ENCODE results near the gene FSCN2. TPM values are rescaled to one million over a fixed set of nuclear protein-coding genes. Genes with fewer than 3 reads are reported as not detected.

FSCN2 gene
- total RNA-seq, 6 experiments from 2014 or later, result 0.71 to 1.4 (median 0.99) TPM

DNA sequence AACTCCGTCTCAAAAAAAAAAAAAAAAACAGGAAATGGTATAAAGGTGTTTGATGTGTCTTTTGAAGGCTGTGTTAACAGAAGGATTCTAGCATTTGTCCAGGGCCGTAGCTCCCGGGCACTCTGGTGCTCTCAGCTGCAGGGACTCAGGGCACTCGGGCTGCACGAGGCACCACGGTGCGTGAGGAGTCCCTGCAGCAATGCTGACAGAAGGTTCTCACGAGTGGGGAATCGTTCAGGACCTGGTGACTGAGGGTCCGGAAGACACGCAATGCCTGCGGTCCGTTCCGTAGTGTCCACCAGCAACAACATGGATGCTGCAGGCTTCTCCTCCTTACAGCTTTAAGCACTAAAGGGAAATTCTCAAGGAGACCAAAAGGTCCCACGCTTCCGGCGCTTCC lies 36.6 kb downstream of the FSCN2 start:
- peaks cover 41% of the 10 kb centered on the region for H3K36me3 Mint-ChIP-seq (ENCODE audit: low read depth)
- peaks cover 3% of the 10 kb centered on the region for H3K27me3 Mint-ChIP-seq (ENCODE audit: insufficient read depth)
- no peaks in the 10 kb centered on the region for H3K9me3 Mint-ChIP-seq
- no peak overlapping the region for H3K4me3 Mint-ChIP-seq
- no peak for TF ChIP-seq CTCF (IDR thresholded peaks at IDR 0.05)
- H3K4me1 Mint-ChIP-seq (ENCODE audit: low read depth), result peaks cover 64% of the 10 kb centered on the region
- peak overlapping the region; percentile 46; the same call in 1 of the 2 replicates for H3K27ac Mint-ChIP-seq
- no peak for DNase-seq

GRCh38 chr17:81565231-81565630 lies 37.1 kb downstream of the FSCN2 start:
- no peaks in the 10 kb centered on the region for H3K9me3 Mint-ChIP-seq
- DNase-seq, result no peak
- H3K4me3 Mint-ChIP-seq, result no peak overlapping the region
- H3K27ac Mint-ChIP-seq, result peak overlapping the region; percentile 91
- peaks cover 64% of the 10 kb centered on the region for H3K4me1 Mint-ChIP-seq (ENCODE audit: low read depth)
- peaks cover 44% of the 10 kb centered on the region for H3K36me3 Mint-ChIP-seq (ENCODE audit: low read depth)
- no peak for TF ChIP-seq CTCF (IDR thresholded peaks at IDR 0.05)
- H3K27me3 Mint-ChIP-seq (ENCODE audit: insufficient read depth), result peaks cover 3% of the 10 kb centered on the region

GRCh38 chr17:81566461-81567126 lies 38.4 kb downstream of the FSCN2 start:
- no peaks in the 10 kb centered on the region for H3K9me3 Mint-ChIP-seq
- DNase-seq, result peak; percentile 95
- H3K4me1 Mint-ChIP-seq (ENCODE audit: low read depth), result peaks cover 50% of the 10 kb centered on the region
- H3K27me3 Mint-ChIP-seq (ENCODE audit: insufficient read depth), result peaks cover 3% of the 10 kb centered on the region
- peak overlapping the region; percentile 91 for H3K27ac Mint-ChIP-seq
- peak overlapping the region; percentile 78 for H3K4me3 Mint-ChIP-seq
- H3K36me3 Mint-ChIP-seq (ENCODE audit: low read depth), result peaks cover 37% of the 10 kb centered on the region
- no peak for TF ChIP-seq CTCF (IDR thresholded peaks at IDR 0.05)

DNA sequence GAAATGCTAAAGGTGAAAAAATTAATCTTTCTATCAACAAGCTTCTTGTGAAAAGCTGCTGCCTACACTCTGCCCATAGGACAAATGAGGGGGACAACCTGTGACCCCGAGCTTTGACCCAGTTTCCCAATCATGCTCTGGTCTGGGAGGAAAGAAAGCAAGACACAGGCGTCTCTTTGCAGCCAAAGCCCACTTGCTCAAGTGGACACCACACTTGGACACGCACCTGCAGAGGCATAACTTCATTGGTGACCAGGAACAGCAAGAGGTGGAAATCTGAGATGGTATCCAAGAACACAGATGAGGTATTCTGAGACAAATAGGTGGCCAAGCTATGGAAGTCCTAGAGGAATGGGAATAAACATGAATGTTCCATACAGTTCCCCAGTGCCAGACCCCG lies 39.0 kb downstream of the FSCN2 start:
- no peak for DNase-seq
- no peak for TF ChIP-seq CTCF (IDR thresholded peaks at IDR 0.05)
- Mint-ChIP-seq H3K4me1 (ENCODE audit: low read depth) (peaks cover 47% of the 10 kb centered on the region), H3K27ac (peak overlapping the region; percentile 91), H3K4me3 (peak overlapping the region; percentile 78), H3K27me3 (ENCODE audit: insufficient read depth) (peaks cover 3% of the 10 kb centered on the region), H3K36me3 (ENCODE audit: low read depth) (peaks cover 33% of the 10 kb centered on the region), H3K9me3 (no peaks in the 10 kb centered on the region)

DNA sequence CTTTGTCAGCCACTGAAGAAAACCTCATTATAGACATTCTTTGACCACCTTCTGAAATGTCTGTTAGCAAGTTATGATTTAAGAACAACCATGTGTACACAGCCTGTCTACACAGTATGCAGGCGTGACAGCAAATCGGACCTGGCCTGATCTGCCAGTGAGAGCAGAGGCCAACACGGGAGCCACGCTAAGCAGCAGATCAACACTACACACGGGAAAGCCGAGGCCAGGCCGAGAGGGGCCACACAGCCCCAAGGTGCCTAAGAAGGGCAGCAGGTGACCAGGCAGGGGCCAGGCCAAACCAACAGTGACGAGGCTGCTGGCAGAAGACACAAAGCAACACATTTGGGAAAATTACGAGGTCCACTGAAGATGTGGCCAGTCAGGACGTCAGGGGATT lies 40.2 kb downstream of the FSCN2 start:
- Mint-ChIP-seq H3K27ac (peak overlapping the region; percentile 91), H3K9me3 (no peaks in the 10 kb centered on the region), H3K4me1 (ENCODE audit: low read depth) (peaks cover 41% of the 10 kb centered on the region)

More for the DNA sequence above, 40.2 kb downstream of the FSCN2 start:
- H3K36me3 Mint-ChIP-seq (ENCODE audit: low read depth), result peaks cover 34% of the 10 kb centered on the region
- H3K4me3 Mint-ChIP-seq, result 0 out of 2 replicates have a peak overlapping the region, but pooled peaks have one; percentile 78
- no peak for DNase-seq
- peaks cover 3% of the 10 kb centered on the region for H3K27me3 Mint-ChIP-seq (ENCODE audit: insufficient read depth)
- no peak for TF ChIP-seq CTCF (IDR thresholded peaks at IDR 0.05)
